ENCODE measurements around the gene CLDN7. TPM values are rescaled to one million over a fixed set of nuclear protein-coding genes. Genes with fewer than 3 reads are reported as not detected.

The CLDN7 gene
- total and polyA plus RNA-seq, 10 donors, result 0.74 to 6.6 (median 2.7) TPM

DNA sequence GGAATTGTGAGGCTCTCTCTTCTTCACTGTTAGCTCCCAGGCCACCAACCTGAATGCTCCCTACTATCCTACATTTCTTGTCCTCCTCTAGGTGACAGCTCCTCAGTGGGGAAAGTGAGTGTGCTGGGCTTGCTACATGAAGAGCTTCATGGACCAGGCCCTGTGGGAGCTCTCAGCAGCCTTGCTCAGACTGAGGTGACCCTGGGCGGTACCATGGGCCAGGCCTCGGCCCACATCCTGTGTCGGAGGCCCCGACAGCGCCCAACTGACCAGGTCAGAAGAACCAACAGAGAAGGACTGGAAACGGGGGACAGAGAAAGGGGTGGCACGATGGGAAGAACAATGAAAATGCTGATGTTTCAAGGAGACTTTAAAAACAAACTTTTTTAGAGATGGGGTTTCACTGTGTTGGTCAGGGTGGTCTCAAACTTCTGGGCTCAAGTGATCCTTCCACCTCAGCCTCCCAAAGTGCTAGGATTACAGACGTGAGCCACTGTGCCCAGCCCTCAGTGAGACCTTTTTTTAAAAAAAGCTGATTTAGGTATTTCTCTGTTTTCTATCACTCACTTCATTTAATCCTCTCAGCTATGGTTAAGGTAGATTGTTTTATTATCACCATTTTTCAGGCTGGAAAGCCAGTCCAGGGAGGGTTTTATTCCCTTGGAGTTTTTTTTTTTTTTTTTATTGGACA lies 5.4 kb downstream of the CLDN7 start:
- Histone ChIP-seq H3K27ac (no peak overlapping the region), H3K36me3 (peaks cover 0 to 68% (median 41%) of the 10 kb centered on the region in 6 donors), H3K27me3 (replicated peaks in 1 of 7) (peaks cover 0 to 17% (median 6%) of the 10 kb centered on the region in 7 donors), H3K4me1 (peaks cover 17 to 37% (median 27%) of the 10 kb centered on the region in 6 donors), H3K9me3 (no peaks in the 10 kb centered on the region), H3K4me3 (no peak overlapping the region)
- intact Hi-C loops (cut with DNase I; ENCODE audit: low total_unique reads), result no loop called here
- WGBS, 5 donors, result 75 to 93% (median 89%) methylated on average over 8 of the region's 8 CpGs
- TF ChIP-seq POLR2A (IDR thresholded peaks at IDR 0.05), result no peak
- TF ChIP-seq, protein P1, sequence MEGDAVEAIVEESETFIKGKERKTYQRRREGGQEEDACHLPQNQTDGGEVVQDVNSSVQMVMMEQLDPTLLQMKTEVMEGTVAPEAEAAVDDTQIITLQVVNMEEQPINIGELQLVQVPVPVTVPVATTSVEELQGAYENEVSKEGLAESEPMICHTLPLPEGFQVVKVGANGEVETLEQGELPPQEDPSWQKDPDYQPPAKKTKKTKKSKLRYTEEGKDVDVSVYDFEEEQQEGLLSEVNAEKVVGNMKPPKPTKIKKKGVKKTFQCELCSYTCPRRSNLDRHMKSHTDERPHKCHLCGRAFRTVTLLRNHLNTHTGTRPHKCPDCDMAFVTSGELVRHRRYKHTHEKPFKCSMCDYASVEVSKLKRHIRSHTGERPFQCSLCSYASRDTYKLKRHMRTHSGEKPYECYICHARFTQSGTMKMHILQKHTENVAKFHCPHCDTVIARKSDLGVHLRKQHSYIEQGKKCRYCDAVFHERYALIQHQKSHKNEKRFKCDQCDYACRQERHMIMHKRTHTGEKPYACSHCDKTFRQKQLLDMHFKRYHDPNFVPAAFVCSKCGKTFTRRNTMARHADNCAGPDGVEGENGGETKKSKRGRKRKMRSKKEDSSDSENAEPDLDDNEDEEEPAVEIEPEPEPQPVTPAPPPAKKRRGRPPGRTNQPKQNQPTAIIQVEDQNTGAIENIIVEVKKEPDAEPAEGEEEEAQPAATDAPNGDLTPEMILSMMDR (IDR thresholded peaks at IDR 0.05 in 8 of 11, conservative IDR thresholded peaks at IDR 0.05 in 3 of 11), result no peak
- peak in 1 of 3 donors; percentile 32 for TF ChIP-seq POLR2AphosphoS5 (IDR thresholded peaks at IDR 0.05)
- DNase-seq, result no peak

DNA sequence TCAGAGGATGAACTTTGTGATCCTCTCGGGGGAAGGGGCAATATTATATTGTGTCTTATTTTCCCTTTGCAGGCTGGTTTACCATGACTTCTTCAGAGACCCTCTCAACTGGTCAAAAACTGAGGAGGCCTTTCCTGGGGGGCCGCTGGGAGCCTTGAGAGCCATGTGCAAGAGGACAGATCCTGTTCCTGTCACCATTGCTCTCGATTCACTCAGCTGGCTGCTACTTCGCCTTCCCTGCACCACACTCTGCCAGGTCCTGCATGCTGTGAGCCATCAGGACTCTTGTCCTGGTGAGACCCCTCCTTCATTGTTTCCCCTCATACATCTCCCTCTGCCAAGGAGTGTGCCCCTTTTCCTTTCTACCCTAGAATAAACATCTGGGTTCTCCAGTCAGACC lies 7.8 kb downstream of the CLDN7 start:
- intact Hi-C loops (cut with DNase I; ENCODE audit: low total_unique reads), result no loop called here
- Histone ChIP-seq H3K36me3 (peaks cover 0 to 62% (median 39%) of the 10 kb centered on the region in 6 donors), H3K9me3 (no peaks in the 10 kb centered on the region), H3K27me3 (replicated peaks in 1 of 7) (no peaks in the 10 kb centered on the region), H3K4me3 (no peak overlapping the region), H3K27ac (no peak overlapping the region), H3K4me1 (peaks cover 21 to 36% (median 27%) of the 10 kb centered on the region in 6 donors)
- WGBS, 5 donors, result 92 to 97% (median 95%) methylated on average over 4 of the region's 4 CpGs
- TF ChIP-seq, protein P1 (IDR thresholded peaks at IDR 0.05 in 8 of 11, conservative IDR thresholded peaks at IDR 0.05 in 3 of 11), result no peak
- TF ChIP-seq POLR2AphosphoS5 (IDR thresholded peaks at IDR 0.05), result no peak
- no peak for TF ChIP-seq POLR2A (IDR thresholded peaks at IDR 0.05)
- no peak for DNase-seq

DNA sequence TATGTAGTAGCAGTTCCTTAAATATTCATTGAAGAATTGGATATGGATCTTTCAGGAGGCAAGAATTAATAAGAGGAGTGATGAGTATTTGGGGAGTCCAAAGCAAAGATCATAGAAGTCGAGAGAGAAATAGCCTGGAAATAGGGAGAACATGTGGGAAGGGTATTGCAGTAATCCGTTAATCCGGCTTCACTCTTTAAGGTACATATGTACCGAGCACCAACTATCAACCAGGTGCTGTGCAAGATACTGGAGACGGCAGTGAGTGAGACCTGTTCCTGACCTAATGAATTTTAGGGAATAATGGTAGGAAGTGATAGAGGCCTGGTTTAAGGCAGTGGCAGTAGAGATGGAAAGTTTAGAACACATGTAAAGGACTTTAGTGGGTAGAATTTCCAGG lies 9.2 kb downstream of the CLDN7 start:
- H3K4me1 ChIP-seq, result peaks cover 30 to 50% (median 41%) of the 10 kb centered on the region in 6 donors
- H3K27me3 ChIP-seq (replicated peaks in 1 of 7), result no peaks in the 10 kb centered on the region
- intact Hi-C loops (cut with DNase I; ENCODE audit: low total_unique reads), result no loop called here
- H3K36me3 ChIP-seq, result peaks cover 0 to 51% (median 34%) of the 10 kb centered on the region in 6 donors
- 74 to 88% (median 82%) methylated on average over 5 of the region's 5 CpGs for WGBS, 5 donors
- no peak for TF ChIP-seq POLR2AphosphoS5 (IDR thresholded peaks at IDR 0.05)
- TF ChIP-seq, protein P1 (IDR thresholded peaks at IDR 0.05 in 8 of 11, conservative IDR thresholded peaks at IDR 0.05 in 3 of 11), result no peak
- TF ChIP-seq POLR2A (IDR thresholded peaks at IDR 0.05), result no peak
- H3K4me3 ChIP-seq, result peak overlapping the region; percentile 89 to 99 (median 94)
- no peaks in the 10 kb centered on the region for H3K9me3 ChIP-seq
- H3K27ac ChIP-seq, result peak overlapping the region; percentile 97 to 100 (median 99)
- no peak for DNase-seq
